NB4 (cell line): ENCODE data around the gene NKX2-8.

ENCODE experiments used
- DNase-seq: peaks from one replicate; pipeline ENCODE4 v3.0.0; 2010; ENCODE audit warnings: low read depth
- H3K4me3 ChIP-seq: one replicate; pipeline ENCODE4 v1.5.1; 2011; ENCODE audit warnings: mild to moderate bottlenecking, low read depth, low read length, moderate library complexity
- MAX ChIP-seq: IDR thresholded peaks from 2 replicates; pipeline ENCODE4 v1.6.1; 2011; ENCODE audit warnings: low read depth, low read length
- MYC ChIP-seq: IDR thresholded peaks from 2 replicates; pipeline ENCODE4 v1.6.1; 2011; ENCODE audit warnings: low read depth, low read length
- POLR2A ChIP-seq: IDR thresholded peaks from 2 replicates; pipeline ENCODE4 v1.6.1; 2011; ENCODE audit warnings: mild to moderate bottlenecking; ENCODE audit not compliant: insufficient read length; ENCODE audit errors: extremely low read depth
- TF ChIP-seq, protein P1 (sequence below): IDR thresholded peaks from one replicate; pipeline ENCODE4 v1.5.1; 2012; ENCODE audit warnings: low read depth, low read length

NKX2-8 gene

DNA sequence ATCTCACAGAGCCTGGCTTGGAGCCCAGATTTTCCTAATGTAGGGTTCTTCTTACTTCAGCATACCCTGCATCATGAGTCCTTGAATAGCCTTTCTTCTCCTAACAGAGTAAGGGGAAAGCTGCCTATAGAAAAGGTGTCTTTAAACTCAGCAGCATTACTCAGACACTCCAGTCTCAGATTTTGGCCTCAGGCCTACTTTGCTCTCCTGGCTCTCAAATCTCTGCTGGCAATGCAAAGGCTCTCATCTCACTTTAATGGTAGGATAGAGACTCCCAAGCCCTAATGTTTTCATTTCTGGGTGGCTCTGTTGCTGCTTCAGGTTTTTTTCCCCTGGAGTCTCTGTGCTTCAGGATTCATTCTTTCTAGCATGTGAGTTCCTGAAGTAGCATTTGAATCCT, 9.1 kb upstream of the NKX2-8 start:
- no peak for DNase-seq
- H3K4me3 ChIP-seq, result no peak overlapping the region
- TF ChIP-seq MAX (no peak), POLR2A (no peak), MYC (no peak)
- TF ChIP-seq, protein P1, sequence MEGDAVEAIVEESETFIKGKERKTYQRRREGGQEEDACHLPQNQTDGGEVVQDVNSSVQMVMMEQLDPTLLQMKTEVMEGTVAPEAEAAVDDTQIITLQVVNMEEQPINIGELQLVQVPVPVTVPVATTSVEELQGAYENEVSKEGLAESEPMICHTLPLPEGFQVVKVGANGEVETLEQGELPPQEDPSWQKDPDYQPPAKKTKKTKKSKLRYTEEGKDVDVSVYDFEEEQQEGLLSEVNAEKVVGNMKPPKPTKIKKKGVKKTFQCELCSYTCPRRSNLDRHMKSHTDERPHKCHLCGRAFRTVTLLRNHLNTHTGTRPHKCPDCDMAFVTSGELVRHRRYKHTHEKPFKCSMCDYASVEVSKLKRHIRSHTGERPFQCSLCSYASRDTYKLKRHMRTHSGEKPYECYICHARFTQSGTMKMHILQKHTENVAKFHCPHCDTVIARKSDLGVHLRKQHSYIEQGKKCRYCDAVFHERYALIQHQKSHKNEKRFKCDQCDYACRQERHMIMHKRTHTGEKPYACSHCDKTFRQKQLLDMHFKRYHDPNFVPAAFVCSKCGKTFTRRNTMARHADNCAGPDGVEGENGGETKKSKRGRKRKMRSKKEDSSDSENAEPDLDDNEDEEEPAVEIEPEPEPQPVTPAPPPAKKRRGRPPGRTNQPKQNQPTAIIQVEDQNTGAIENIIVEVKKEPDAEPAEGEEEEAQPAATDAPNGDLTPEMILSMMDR, result no peak

DNA sequence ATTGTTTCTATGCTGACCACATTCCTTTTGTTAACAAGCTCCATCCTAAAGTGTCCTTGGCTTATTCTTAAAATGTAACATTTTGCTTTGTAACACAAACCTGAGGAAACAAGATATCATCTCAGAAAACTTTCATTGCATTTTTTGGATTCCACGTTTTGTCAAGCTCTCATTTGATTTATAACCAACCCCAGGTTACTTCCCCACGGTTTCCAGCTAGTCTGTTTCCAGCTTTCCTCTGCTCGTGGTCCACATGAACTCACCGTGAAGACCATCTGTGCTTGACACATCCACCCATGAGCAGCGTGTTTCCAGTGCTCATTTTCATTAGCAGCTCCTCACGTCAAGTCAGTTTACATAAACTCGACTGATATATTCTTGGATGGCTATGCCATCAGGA, 6.4 kb upstream of the NKX2-8 start:
- DNase-seq, result no peak
- TF ChIP-seq POLR2A (no peak), MYC (no peak), MAX (no peak)
- TF ChIP-seq, protein P1, result no peak
- H3K4me3 ChIP-seq, result no peak overlapping the region

DNA sequence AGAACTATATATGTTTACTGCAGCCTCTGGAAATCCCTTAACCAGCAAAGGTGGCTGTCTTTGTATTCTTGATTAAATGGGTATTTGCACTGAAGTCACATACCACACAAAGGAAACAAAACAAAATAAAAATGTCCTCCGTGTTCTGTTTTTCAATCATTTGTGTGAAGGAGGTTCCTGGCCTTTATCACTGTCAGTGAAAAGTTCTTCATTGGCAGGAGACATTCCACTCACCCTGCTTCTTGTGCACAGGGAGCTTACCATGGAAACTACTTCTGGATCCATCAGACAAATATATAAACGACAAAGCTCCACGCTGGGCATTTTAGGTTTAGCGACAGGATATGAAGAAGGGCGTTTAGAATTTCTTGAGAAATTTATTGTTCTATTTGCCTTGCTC, 5.7 kb upstream of the NKX2-8 start:
- TF ChIP-seq MYC, result no peak
- no peak for TF ChIP-seq POLR2A
- TF ChIP-seq, protein P1, result no peak
- TF ChIP-seq MAX, result no peak
- DNase-seq, result no peak
- no peak overlapping the region for H3K4me3 ChIP-seq

- no peak overlapping the region for H3K4me3 ChIP-seq
- TF ChIP-seq MYC, result no peak
- TF ChIP-seq MAX, result no peak
- DNase-seq, result no peak
Measured at GRCh38 chr14:36585100-36585499, 2.7 kb upstream of the NKX2-8 start.

DNA sequence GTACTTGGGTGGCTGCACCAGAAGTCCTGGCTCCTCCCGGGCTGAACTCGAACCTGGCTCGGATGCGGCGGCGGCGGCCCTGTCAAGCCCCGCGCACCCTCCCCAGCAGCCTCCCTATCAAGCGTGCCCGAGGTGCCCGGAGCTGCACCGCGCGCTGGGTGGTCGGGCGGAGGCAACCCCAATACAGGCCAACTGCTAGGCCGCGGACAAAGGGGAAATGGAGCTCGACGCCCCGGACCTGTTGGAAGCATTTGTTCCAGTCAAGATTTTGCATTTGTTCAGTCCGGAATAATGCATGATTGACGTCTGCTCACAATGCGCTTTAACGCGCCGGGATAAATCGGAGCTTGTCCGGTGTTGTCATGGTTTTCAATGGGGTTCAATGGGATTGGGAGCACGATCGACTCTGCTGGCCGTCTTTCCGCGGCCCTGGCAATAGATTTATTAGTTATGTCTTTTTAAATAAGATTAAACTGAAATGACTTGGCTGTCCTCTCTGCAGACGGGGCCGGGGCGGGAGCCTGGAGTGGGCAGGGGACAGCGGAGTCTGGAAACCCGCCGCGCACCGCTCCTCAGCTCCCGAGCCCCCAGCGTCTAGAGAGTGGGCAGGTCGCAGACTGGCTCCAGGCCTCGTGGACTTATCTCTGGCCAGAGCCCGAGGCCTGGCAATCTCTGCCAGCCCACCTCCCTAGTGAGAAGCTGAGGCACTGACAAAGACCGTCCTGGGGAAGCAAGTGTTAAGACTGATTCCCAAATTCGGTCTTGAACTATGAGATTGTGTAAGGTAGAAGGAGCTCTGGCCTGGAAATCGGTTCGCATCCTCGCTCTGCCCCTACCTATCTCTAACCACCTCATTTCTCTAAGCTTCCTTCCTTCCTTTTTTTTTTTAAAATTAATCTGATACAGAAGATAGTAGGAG, 1.7 kb upstream of the NKX2-8 start:
- H3K4me3 ChIP-seq, result no peak overlapping the region
- TF ChIP-seq POLR2A (no peak), MYC (no peak), MAX (no peak)
- TF ChIP-seq, protein P1, result no peak
- DNase-seq, result no peak

GRCh38 chr14:36583242-36583892, 953 bp upstream of the NKX2-8 start:
- TF ChIP-seq MYC, result no peak
- no peak for TF ChIP-seq MAX
- TF ChIP-seq POLR2A, result no peak
- TF ChIP-seq, protein P1, result no peak
- no peak overlapping the region for H3K4me3 ChIP-seq
- DNase-seq, result no peak
